Peyer's patch (tissue), 4 donors: ENCODE measurements around the gene GYPA.
"Not testable (repeated sequence)": the region's sequence is repeated elsewhere in the genome, so short reads cannot be mapped to it uniquely, and the experiment has no call there.

ENCODE experiments used
- CTCF ChIP-seq, 6 experiments: fragments of 450-650 bp in 4 of 6; fragments of 200-600 bp in 2 of 6; sonication (generic) in 1 of 6; IDR thresholded peaks; one replicate each; pipeline ENCODE4 v1.5.1; 2017 to 2019; ENCODE audit warnings: antibody characterized with exemption in 6 of 6, mild to moderate bottlenecking in 3 of 6, moderate library complexity in 1 of 6
- POLR2A ChIP-seq, 2 donors: fragments of 450-650 bp; IDR thresholded peaks; one replicate each; pipeline ENCODE4 v1.5.1; 2017; ENCODE audit warnings: antibody characterized with exemption in 2 of 2, mild to moderate bottlenecking in 2 of 2, moderate library complexity in 2 of 2

- not testable (repeated sequence) for TF ChIP-seq CTCF, POLR2A (IDR thresholded peaks at IDR 0.05)
Observed at GRCh38 chr4:144082053-144082452, 58.5 kb downstream of the GYPA start.
